ENCODE data around the gene AGBL4.

DNA sequence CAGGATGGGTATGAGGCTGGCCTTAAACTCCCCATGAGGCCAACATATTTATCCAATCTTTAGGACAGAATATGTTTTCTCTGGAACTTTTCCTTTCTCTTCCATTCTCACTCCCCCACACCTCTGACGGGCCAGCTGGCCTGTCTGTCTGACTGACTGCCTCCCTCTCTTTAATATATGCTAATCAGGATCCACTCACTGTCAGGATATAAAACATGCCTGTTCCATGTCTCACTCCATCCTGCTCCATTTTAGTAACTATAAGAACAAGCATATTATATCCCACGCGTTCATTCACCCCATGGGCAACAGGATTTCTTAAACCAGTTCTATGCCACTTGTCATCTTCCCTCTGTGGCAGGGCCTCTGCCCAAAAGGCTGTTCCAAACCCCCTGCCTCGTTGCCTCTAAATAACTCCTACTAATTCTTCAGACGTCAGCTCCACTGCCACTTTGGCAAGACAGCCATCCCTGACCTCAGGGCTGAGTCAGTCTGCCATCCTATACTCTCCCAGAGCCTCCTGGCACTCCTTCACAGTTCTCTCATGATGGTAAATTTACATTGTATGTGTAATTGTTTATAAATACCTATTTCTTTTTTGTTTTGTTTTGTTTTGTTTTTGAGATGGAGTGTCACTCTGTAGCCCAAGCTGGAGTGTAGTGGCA lies 1467.4 kb downstream of the AGBL4 start:
- TF ChIP-seq, protein P1, sequence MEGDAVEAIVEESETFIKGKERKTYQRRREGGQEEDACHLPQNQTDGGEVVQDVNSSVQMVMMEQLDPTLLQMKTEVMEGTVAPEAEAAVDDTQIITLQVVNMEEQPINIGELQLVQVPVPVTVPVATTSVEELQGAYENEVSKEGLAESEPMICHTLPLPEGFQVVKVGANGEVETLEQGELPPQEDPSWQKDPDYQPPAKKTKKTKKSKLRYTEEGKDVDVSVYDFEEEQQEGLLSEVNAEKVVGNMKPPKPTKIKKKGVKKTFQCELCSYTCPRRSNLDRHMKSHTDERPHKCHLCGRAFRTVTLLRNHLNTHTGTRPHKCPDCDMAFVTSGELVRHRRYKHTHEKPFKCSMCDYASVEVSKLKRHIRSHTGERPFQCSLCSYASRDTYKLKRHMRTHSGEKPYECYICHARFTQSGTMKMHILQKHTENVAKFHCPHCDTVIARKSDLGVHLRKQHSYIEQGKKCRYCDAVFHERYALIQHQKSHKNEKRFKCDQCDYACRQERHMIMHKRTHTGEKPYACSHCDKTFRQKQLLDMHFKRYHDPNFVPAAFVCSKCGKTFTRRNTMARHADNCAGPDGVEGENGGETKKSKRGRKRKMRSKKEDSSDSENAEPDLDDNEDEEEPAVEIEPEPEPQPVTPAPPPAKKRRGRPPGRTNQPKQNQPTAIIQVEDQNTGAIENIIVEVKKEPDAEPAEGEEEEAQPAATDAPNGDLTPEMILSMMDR (conservative IDR thresholded peaks at IDR 0.05; ENCODE audit: low read depth, low read length) = no peak
- TF ChIP-seq EZH2 (IDR thresholded peaks at IDR 0.05; ENCODE audit: low read length, unreplicated experiment) = no peak
